Measurements from ENCODE around the gene RCOR2.

DNA sequence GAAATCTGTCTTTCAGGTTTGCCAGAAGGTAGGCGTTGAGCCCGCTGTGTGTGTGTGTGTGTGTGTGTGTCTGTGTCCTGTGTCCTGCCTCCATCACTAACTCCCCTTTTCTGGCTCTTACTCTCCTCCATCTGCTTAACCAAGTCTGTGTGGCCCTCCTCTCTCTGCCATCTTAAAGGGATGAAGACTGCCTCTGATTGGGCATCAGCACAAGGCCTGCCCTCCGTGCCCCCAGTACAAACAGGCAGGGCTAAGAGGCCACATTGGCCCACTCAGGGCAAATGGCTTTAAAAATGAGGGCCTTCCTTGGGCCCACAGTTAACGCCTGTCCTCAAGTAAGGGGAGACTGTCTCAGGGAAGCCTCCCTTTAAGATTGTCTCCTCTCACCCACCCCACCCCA is 10.9 kb downstream of the RCOR2 start:
- TF ChIP-seq, protein P1, sequence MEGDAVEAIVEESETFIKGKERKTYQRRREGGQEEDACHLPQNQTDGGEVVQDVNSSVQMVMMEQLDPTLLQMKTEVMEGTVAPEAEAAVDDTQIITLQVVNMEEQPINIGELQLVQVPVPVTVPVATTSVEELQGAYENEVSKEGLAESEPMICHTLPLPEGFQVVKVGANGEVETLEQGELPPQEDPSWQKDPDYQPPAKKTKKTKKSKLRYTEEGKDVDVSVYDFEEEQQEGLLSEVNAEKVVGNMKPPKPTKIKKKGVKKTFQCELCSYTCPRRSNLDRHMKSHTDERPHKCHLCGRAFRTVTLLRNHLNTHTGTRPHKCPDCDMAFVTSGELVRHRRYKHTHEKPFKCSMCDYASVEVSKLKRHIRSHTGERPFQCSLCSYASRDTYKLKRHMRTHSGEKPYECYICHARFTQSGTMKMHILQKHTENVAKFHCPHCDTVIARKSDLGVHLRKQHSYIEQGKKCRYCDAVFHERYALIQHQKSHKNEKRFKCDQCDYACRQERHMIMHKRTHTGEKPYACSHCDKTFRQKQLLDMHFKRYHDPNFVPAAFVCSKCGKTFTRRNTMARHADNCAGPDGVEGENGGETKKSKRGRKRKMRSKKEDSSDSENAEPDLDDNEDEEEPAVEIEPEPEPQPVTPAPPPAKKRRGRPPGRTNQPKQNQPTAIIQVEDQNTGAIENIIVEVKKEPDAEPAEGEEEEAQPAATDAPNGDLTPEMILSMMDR (IDR thresholded peaks at IDR 0.05; ENCODE audit: poor library complexity, severe bottlenecking), result no peak
- TF ChIP-seq POLR2AphosphoS5 (IDR thresholded peaks at IDR 0.05), result no peak
- no peak for TF ChIP-seq RAD21 (conservative IDR thresholded peaks at IDR 0.05)
- TF ChIP-seq, protein P2, sequence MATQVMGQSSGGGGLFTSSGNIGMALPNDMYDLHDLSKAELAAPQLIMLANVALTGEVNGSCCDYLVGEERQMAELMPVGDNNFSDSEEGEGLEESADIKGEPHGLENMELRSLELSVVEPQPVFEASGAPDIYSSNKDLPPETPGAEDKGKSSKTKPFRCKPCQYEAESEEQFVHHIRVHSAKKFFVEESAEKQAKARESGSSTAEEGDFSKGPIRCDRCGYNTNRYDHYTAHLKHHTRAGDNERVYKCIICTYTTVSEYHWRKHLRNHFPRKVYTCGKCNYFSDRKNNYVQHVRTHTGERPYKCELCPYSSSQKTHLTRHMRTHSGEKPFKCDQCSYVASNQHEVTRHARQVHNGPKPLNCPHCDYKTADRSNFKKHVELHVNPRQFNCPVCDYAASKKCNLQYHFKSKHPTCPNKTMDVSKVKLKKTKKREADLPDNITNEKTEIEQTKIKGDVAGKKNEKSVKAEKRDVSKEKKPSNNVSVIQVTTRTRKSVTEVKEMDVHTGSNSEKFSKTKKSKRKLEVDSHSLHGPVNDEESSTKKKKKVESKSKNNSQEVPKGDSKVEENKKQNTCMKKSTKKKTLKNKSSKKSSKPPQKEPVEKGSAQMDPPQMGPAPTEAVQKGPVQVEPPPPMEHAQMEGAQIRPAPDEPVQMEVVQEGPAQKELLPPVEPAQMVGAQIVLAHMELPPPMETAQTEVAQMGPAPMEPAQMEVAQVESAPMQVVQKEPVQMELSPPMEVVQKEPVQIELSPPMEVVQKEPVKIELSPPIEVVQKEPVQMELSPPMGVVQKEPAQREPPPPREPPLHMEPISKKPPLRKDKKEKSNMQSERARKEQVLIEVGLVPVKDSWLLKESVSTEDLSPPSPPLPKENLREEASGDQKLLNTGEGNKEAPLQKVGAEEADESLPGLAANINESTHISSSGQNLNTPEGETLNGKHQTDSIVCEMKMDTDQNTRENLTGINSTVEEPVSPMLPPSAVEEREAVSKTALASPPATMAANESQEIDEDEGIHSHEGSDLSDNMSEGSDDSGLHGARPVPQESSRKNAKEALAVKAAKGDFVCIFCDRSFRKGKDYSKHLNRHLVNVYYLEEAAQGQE (IDR thresholded peaks at IDR 0.05; ENCODE audit: borderline replicate concordance), result no peak
- TF ChIP-seq EZH2 (IDR thresholded peaks at IDR 0.05; ENCODE audit: borderline replicate concordance, insufficient read depth, low read length, poor library complexity, severe bottlenecking), result no peak
- TF ChIP-seq TAF1 (IDR thresholded peaks at IDR 0.05; ENCODE audit: low read depth), result no peak
- TF ChIP-seq EP300 (conservative IDR thresholded peaks at IDR 0.05; ENCODE audit: poor library complexity, severe bottlenecking), result no peak
- no peak for TF ChIP-seq SMC3 (conservative IDR thresholded peaks at IDR 0.05; ENCODE audit: poor library complexity)

Data from neural cell (in vitro differentiated cells).